ENCODE data around the gene GLT6D1.
A peak's percentile ranks its signal among the peaks of the same experiment; 100 is the strongest.

GLT6D1 gene

DNA sequence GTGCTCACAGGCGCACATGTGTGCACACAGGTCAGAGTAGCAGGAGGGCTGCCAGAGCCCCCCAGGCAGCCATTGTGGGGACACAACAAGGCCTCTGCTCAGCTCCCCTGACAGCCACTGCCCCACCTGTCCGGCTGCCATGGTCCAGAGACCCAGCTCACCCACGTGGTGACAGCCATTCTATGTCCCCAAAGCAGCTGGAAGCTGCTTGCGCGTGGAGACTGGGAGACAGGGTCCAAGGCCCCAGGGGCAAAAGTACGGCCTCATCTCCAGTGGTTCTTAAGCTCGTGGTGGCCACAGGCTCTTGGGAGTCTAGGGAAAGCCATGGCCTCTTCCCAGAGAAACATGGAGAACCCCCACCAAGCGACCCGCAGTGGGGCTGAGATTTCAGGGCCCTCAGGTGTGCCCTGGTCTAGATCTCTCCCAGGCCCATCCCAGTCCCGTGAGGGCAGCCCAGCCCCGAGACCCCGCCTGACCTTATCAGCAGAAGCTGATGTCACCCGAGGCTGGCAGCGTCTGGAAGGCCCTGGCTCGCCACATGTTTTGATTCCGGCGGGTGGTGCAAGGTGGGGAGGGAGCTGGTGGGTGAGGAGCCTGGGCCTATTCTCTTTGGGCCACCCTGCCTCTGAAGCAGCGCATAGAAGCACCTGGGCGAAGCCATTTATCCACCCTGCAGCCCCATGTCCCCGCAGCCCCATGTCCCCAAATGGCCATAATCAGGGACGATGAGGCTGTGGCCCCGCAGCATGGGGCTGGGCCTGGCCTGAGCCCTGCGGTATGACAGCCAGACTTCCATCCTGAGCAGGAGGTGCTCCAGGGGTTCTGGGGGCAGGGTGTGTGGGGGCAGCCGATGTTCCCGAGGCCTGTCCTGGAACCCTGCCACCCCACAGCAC is 31.7 kb downstream of the GLT6D1 start:
- DNase-seq: no peak

DNA sequence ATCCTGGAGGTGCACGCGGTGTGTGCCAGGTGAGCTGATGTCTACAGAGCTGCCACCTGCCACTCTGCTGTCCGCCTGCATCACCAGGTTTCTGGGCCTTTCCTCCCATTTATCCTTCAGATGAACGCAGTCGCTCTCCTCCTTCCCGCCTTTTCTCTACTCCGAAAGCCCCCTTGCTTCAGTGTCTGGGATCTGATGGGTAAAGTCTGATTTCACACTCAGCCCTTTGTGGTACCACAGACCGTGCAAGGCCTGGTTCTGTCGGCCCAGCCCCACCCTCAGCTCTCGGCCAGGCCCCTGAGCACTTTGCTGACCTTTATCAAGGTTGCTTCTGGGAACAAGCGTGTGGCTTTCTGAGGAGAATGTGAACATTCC is 32.5 kb downstream of the GLT6D1 start:
- no peak for DNase-seq

DNA sequence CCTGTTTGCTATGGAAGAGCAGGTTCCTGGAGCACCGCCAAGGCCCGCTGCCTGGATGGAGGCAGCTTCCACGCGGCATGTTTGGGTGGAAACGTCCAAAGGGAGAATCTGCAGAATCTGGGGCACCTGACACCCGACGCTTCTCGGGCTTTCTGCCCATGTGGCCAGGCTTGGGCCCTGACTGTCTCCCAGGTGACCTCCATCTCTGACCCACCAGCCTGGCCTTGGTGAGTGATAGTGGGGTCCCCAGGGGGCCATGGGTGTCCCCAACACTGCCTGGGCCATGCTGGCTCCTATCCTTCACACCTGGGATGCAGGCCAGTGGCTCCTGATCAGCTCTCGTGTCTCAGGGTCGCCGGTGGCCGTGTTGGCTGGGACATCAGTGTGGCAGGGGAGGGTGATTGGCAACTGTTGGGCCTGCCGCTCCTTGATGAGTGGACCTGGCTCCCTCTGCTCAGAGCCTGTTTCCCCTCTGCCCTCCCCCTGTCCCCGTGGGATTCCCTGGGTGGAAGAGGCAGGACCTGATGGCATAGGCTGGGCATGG is 34.0 kb downstream of the GLT6D1 start:
- no peak for DNase-seq

DNA sequence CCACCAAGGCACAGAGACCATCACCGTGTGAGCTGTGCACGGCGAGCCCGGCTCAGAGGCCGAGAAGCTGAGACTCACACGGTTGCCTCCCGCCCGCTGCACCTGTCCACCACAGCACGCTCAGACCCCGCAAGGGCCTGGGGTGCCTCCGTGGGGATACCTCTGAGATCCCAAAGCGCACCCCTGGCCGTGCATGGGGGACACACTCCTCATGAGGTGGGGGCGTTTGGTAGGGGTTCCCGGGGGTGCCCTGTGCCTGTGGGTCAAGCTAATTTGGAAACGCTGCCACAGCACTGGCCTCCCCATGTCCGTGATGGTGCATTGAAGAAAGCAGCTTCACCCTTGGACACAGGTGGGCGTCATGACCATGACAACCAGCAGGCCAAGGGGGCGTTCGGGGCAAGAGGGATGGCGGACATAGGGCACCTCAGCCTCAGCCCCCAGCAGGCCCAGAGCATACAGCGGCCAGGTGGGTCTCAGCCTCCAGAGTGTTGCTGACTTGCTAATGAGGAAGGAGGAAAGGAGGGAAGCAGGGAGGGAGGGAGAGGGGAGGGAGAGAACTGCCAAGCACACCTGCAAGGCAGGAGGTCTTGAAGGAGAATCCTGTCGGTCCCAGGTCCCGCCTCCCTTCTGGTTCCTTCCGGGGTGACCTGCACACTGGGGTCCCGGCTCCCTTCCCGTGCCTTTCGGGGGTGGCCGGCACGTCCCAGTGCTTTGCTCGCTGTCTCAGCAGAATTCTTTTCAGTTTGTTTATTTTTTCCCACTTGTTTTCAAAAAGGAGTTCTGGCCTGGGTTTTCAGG is 34.7 kb downstream of the GLT6D1 start:
- no peak for DNase-seq

DNA sequence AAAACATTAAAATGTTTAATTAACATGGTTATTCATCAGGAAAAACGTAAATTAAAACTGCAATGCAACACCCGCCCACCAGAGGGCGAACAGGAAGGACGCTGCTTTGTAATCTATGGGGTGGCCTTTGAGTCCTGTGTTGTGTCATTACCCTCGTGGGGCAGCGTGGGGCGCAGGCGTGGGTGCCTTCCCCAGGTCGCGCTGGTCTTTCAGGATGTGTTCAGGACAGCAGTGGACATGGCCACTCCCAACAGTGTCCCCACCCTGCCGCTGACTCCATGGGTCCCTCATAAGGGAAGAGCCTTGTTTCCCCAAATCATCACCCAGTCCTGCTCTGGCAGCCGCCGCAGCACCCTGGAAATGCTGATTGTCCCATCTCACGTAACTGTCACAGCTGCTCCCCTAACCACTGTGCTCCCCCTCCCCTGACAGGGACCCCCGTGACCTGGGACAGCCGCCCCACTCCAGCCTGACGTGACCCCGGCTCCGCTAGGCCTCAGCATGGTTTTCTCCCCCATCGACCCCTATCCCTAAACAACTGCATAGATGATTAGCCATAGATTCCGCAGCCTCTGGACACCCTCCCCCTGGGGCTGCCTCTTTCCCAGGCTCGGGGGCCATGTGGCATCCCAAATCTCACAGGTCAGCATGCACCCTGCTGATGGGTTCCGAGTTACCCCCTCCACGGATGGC is 36.4 kb downstream of the GLT6D1 start:
- peak; percentile 9 for DNase-seq

DNA sequence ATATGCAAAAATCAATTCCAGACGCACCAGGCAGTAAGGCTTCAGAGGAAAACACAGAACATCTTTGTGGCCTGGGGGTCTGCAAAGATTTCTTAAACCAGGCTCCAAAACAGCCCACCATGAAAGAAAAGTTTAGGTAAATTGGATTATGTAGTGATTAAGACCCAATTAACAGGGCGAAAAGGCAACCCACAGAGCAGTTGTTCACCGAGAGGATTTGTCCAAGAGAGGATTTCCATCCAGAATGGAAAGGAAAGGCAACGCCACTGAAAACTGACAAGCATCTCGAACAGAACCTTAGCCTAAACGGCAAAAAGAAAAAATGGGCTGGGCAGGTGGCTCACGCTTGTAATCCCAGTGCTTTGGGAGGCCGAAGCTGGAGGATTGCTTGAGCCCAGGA is 37.4 kb downstream of the GLT6D1 start:
- DNase-seq: no peak

DNA sequence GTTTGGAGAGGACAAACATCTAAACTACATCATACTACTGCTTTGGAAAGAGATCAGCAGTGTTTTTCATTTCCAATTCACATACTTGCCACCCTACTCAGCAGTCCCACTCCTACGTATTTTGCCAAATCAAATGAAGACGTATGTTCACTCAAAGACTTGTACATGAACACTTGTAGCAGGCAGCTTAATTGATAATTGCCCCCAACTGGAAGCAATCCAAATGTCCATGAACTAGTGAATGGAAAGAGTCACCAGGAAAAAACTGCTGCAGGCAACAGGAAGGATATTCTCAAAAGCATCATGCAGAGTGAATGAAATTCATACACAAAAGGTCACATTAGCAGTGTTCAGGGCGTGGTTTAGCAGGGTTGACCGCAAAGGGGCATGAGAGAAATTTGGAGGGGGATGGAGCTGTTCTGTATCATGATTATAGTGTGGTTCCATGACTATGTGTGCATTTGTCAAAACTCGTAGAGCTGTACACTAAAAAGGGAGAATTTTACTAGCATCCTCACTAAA is 39.0 kb downstream of the GLT6D1 start:
- no peak for DNase-seq

DNA sequence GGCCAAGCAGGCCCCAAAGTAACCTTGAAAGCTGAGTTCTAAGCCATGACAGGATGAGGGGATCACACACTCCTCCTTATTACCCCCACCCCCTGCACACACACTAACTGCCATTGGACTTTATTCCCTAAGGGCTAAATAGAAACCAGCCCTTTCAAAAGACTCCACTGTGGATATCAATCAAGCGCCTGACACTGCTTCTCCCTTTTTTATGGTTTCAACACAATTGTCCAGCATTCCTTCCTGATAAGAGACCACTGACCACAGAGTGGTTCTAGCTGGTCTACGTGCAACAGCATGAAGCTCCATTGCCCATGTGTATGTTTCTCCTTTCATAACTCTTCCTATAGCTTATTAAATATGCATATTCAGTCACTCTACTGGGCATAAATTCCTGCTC is 43.1 kb downstream of the GLT6D1 start:
- no peak for DNase-seq

DNA sequence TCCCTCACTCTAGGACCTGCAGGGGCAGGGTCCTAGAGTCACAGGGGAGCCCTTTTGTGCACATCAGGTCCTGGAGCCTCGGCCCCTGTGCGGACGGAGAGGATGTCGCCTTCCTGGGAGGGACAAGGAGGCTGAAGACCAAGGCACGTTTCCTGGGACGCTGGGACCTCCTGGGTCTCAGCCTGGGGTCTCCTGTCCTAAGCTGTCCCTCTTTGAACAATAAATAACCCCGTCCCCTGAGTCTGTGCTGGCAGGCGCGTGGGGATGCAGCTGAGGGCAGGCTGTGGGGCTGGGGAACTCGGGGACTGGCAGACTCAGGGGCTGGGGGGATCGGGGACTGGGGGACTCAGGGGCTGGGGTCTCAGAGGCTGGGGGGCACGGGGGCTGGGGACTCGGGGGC is 46.7 kb downstream of the GLT6D1 start:
- DNase-seq: no peak

DNA sequence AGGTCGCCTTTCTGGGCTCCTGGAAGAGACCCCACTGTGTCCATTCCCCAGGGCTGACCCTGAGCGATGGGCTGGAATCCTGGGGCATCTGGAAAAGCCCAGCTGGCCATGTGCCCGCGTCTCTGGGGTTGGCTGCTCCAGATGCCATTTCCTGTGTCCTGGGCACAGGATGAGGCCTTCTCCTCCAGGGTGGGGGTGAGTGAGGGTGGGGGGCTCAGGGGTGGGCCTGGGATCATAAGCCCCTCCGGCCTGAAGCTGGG is 47.1 kb downstream of the GLT6D1 start:
- no peak for DNase-seq

DNA sequence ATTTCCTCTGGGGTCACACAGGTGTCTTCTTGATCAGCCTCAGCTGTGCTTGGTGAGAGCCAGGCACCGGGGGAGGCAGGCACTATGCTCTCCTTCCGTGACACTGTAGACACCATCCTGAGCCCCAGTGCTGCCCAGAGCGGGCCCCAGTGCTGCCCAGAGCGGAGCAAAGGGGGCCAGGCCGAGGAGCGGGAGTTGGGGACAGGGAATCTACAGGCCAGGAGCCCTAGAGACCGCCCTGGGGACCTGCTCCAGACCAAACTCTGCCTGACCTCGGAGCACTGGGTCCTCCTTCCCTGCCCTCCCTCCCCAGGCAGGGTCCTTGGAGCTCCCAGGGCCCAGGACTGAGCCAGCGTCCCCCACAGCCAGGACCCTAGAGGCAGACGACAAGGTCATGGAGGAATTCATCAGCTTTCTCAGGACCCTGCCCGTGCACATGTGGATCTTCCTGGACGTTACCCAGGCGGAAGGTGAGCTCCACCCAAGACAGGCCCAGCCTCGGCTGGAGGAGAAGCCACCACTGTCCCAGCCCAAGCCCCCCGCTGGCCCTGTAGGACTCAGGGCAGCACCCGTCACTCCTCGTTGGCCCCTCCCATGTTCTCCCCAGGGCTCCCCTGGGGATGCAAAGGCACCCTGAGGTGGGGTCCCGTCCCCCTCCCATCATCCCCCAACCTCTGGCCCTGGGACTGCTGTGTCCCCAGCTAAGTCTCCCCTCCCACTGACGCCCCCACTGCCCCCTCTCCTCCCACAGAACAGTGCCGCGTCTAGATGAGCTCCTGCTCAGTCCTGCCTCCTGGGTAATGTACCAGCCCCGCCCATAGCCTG is 47.6 kb downstream of the GLT6D1 start:
- DNase-seq: no peak

DNA sequence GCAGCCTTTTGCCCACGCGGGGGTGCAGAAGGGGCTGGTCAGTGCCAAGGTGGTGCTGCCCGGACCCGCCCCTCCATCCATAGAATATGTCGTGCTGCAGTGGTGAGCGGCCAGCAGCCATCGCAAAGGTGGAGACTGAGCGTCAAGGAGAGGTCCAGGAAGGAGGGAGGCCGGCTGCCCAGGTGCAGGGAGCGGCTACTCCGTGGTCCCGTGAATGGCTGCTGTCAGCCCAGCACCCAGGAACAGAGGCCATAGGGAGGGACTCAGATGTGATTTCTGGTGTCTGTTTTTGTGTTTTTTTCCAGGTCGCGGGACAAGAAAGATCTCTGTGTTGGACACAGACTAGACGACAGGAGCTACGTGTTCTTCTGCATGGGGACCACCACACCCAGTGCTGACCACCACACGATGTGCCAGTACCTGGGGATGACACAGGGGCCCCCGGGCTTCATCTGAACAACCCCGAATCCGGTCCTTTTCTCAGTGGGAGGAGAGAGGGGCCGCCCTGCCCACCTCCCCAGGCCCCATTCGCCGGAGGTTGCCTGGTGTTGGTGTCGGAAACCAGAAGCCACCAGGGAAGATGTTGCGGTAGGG is 48.8 kb downstream of the GLT6D1 start:
- DNase-seq: no peak

DNA sequence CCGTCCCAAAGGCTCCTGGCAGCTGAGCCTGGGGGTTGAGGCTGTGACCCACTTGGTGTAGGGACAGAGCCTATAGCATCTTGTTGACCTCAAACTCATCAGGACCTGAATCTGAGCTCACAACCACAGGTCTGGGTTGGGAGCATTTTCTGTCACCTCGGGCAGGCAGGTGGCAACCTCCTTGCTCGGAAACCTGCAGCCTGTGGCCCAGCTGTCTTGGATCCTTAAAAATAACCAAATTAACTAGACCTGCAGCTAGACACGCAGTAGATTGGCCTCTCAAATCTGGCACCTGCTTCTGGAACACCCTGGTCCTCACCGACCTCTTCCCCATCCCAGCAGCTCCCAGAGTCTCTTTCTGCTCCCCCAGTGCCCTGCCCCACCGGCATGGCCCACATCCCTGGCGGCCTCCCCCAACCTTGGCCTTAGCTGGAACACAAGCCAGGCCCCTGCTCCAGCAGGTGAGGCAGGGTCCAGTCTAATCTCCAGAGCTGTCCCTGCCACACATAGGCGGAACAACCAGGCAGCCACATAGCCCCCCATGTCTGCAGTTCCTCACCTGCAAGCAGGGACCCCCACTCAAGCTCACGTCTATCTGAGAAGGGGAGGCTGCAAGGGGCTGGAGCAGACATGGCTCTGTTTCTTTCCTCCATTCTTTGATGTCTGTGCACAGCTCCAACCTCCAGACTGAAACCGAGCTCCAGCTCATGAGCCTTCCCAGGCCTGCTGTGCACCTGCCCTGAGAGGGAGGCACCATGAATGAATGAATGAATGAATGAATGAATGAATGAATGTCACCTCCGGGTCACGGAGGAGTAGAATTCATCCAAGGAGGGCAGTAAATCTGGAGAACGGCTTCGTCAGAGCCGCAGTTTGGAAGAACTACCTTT is 49.5 kb downstream of the GLT6D1 start:
- DNase-seq: no peak

DNA sequence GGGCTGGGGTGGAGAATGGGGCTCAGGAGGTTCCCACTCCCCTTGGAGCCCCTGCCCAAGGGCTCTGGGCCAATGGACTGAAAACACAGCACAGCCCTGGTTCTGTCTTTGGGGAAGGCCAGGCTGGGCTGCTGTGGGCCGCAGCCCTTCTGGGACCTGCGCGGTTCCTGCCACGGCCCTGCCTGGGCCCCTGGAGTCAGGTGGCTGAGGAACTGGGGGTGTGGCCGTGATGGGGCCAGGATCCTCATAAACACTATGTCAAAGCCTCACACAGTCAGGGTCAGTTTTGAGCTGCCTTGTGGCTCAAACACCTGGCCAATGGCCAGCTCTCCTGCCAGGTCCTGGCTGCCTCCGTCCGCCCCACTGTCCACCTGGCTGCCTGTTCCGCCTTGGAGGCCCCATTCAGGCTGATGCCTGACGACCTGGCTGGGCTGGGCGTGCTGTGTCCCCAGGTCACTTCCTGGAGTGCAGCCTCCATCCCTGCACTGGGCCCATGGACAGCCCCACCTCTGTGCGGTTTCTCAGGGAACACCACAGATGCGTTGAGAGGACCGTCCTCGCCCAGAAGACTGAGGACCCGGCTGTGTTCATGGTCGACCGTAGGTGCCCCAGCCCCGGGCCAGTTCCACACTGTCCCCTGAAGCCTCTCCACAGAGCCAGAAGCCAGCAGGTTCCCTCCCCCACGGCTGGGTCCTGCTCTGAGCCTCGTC is 50.3 kb downstream of the GLT6D1 start:
- no peak for DNase-seq

DNA sequence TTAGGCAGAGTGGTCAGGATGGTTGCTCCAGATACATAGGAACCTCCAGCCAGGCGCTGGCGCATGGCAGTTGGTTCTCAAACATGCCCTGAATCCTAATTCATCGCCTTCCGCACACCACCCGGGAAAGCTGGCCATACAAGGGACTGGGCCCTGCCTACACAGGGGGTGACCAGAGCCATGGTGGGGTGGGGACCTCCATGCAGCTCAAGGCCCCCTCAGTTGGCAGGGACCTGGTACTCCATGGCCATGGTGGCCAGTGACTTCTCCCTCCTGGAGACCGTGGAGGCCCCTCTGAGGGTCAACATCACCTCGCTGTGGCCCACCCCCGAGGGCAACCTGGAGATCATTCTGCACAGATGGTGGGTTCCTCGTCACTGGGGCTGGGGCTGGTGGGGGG is 51.0 kb downstream of the GLT6D1 start:
- DNase-seq: no peak

DNA sequence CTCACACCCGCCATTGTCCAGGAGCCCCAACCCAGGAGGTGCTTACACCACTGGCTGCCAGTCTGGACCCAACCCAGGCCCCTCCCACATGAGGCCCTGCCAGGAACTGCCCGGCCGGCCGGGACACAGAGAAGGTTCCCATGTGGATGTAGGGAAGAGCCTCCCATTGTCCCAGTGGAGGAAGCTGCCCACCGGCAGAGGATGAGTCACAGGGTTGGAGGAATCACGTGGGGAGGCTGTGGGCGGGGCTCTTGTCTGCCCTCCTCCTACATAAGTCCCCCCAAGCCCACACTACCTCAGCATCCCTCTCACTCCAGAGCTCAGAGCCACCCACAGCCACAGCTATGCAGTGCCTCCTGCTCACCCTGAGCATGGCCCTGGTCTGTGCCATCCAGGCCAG is 51.7 kb downstream of the GLT6D1 start:
- DNase-seq: no peak

DNA sequence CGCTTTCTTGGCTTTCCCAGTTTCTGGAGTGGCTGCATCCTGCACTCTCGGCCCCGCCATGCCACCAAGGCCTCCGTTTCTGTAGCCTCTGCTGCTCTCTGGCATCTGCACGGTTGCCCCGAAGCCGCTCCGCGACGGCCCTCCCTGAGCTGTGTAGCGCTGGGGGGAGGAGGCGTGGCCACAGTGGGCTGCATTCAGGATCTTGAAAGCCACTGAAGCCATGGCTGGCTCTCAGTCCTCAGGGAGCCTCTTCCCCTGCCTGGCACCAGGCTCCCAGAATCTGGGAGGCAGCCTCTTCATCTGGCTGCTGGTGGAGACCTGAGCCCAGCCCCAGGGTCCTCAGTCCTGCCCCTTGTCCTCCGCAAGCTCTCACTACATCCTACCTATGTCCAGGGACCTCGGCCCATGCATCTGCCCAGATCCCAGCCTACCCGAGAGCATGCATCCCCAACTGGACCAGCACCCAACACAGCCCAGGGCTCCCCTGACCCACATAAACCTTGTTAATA is 52.7 kb downstream of the GLT6D1 start:
- DNase-seq: no peak

DNA sequence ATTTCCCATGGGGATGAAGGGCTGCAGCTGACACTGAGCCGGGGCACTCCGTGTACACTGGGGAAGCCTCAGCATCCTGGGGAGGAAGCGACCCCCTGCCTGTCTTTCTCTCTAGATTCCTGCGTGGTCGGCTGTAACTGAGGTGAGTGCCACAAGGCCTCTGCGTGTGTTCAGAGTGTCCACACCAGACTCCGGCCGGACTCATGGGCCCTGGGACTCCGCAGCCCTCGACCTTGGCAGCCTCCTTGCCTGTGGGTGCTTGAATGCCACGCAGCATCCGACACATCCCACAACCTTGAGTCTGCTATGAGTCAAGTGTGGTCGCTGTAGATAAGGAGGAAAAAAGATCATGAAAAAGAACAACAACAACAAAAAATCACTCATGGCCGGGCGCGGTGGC is 54.4 kb downstream of the GLT6D1 start:
- no peak for DNase-seq

DNA sequence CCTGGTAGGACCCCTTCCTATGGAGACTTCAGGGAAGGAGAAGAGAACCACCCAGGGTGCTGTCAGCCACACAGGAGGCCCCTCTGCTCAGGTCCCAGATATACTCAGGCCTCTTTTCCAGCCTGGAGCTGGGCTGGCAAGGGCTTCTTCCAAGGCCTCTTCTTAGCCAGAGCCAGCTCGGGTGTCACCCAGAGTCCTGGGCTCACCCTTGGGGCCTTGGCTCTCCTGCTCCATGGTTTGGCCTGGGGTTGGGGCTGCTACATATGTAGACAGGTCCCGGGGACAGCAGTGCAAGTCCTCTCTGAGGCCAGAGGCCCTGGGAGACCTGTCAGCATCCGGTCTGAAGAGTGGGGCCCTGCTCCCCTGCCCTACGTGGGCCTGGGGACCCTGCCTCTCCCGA is 55.0 kb downstream of the GLT6D1 start:
- DNase-seq: no peak

DNA sequence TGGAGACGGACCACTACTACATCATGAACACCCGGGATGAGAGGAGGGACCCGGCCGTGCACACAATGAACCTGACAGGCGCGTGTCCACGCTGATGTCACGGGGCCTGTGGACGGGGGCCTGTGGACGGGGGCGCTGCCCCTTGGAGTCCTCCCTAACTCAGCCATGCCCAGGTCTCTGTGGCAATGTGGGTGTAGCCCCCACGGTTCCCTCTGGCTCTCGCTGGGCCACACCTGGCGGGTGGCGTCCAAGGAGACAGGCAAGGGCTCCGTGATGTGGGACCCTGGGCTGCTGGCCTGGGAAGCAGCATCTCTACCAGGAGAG is 55.7 kb downstream of the GLT6D1 start:
- no peak for DNase-seq

Measured in NCI-H2107 (cell line).